Activated naive CD4-positive, alpha-beta T cell treated with anti-CD3 and anti-CD28 coated beads for 36 hours (primary cell): Measurements from ENCODE around the gene BDKRB2. TPM values are rescaled to one million over a fixed set of nuclear protein-coding genes. Genes with fewer than 3 reads are reported as not detected.

Experiments
- CTCF ChIA-PET: fragments of 350-600 bp; sonication (Branson Sonifier 250); formaldehyde crosslinking; loops from one replicate; lab custom pipeline; 2021; ENCODE audit warnings: antibody characterized with exemption; lab: Charles Lee
- DNase-seq: peaks from one replicate; pipeline ENCODE4 v3.0.0-alpha.2; 2020
- H3K27ac Mint-ChIP-seq: one replicate; pipeline ENCODE4 v1.8.0; 2021; ENCODE audit warnings: mild to moderate bottlenecking, mixed read lengths
- H3K27me3 Mint-ChIP-seq: one replicate; pipeline ENCODE4 v1.8.0; 2021; ENCODE audit warnings: low read depth, mixed read lengths
- H3K36me3 Mint-ChIP-seq: one replicate; pipeline ENCODE4 v1.8.0; 2021; ENCODE audit warnings: low read depth, mixed read lengths
- H3K4me1 Mint-ChIP-seq: one replicate; pipeline ENCODE4 v1.8.0; 2021; ENCODE audit warnings: low read depth, mixed read lengths
- H3K4me3 Mint-ChIP-seq: one replicate; pipeline ENCODE4 v1.8.0; 2021; ENCODE audit warnings: mild to moderate bottlenecking, moderate library complexity, mixed read lengths
- H3K9me3 Mint-ChIP-seq: one replicate; pipeline ENCODE4 v1.8.0; 2021; ENCODE audit warnings: mixed read lengths
- intact Hi-C: fragments of 100-400 bp; cut with micrococcal nuclease; formaldehyde crosslinking; loops from one replicate; pipeline ENCODE4 v1.15.1; 2023
- total RNA-seq, 2 experiments: library from RNA; stranded (reverse); gene quantifications; one replicate each; pipeline ENCODE4 v1.2.3, GENCODE V29; 2021

Gene BDKRB2
- total RNA-seq, 2 experiments from 2014 or later: 0.10 TPM

DNA sequence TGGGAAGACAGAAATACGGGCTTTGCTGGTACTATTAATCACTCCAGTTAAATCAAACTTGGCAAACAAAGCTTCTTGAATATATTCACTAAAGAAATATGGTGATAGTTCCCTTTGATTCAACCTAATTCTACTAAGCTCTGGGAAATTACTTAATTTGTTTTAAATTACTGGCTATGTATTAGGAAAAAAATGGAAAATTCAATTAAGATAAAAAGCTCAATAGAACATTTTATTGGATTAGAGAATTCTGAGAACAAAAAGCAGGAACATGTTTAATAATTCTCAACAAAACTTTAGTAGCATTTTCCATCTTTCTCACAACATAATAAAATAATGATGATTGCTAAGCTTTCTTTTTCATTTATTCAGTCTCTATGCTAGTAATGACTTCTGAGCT is 81.6 kb downstream of the BDKRB2 start:
- DNase-seq: no peak
- peaks cover 20% of the 10 kb centered on the region for H3K36me3 Mint-ChIP-seq
- no peaks in the 10 kb centered on the region for H3K27me3 Mint-ChIP-seq
- no peak overlapping the region for H3K4me3 Mint-ChIP-seq
- no peaks in the 10 kb centered on the region for H3K9me3 Mint-ChIP-seq
- CTCF ChIA-PET: interaction anchor here (2.4 kb wide), 1 partner anchor 11 kb away, joined by 14 read pairs; no protein-coding TSS in a partner anchor
- no peaks in the 10 kb centered on the region for H3K4me1 Mint-ChIP-seq
- intact Hi-C loops: no loop called here
- H3K27ac Mint-ChIP-seq: no peak overlapping the region

DNA sequence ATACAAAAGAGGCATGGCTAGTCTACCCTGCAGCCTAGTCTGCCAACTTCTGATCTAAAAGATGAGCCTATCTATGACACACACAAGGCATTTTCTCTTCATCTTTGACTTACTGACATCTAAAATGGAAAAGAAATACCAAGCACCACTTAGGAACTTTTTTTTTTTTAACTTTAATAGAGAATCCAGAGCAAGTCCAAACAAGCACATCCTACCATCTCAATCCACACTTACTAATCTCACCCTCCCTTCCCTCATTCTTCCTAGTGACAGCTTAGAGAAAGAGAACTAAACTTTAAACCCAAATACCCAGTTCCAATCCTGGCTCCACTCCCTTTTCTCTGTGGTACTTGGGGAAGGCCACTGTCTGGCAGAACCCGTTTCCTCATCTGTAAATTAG is 83.2 kb downstream of the BDKRB2 start:
- intact Hi-C loops: no loop called here
- peaks cover 20% of the 10 kb centered on the region for H3K36me3 Mint-ChIP-seq
- no peak overlapping the region for H3K4me3 Mint-ChIP-seq
- H3K27me3 Mint-ChIP-seq: no peaks in the 10 kb centered on the region
- CTCF ChIA-PET: interaction anchor here (0.7 to 2.4 kb wide), 2 partner anchors 12 to 16 kb away, joined by 6 to 14 read pairs; no protein-coding TSS in a partner anchor
- no peaks in the 10 kb centered on the region for H3K9me3 Mint-ChIP-seq
- H3K27ac Mint-ChIP-seq: no peak overlapping the region
- DNase-seq: no peak
- H3K4me1 Mint-ChIP-seq: no peaks in the 10 kb centered on the region

Other genes with a start within 250 kb of the BDKRB2 start
- 1 to 10 TPM; 3.2 to 4.9 TPM for gene C14orf132, start 165.5 kb upstream of the BDKRB2 start, total RNA-seq
- not detected for gene BDKRB1, start 51.4 kb downstream of the BDKRB2 start, total RNA-seq
- 10 to 100 TPM; 12.8 to 15.3 TPM for gene ATG2B, start 158.5 kb downstream of the BDKRB2 start, total RNA-seq
- gene GSKIP, start 158.7 kb downstream of the BDKRB2 start, total RNA-seq: 10 to 100 TPM; 17.8 to 20.4 TPM
- 1 to 10 TPM; 1.9 to 2.0 TPM for gene AK7, start 187.3 kb downstream of the BDKRB2 start, total RNA-seq